Glutamatergic neuron (in vitro differentiated cells): ENCODE results near the gene DSCAML1. TPM values are rescaled to one million over a fixed set of nuclear protein-coding genes. Genes with fewer than 3 reads are reported as not detected.

Source experiments
- DNase-seq: peaks from one replicate; pipeline ENCODE4 v3.0.0; 2022
- H3K27ac Mint-ChIP-seq: one replicate; pipeline ENCODE4 v1.8.0; 2020; ENCODE audit warnings: mild to moderate bottlenecking, mixed read lengths, inconsistent platforms; ENCODE audit not compliant: unreplicated experiment
- H3K27me3 Mint-ChIP-seq: one replicate; pipeline ENCODE4 v1.8.0; 2020; ENCODE audit warnings: mild to moderate bottlenecking, moderate library complexity, mixed read lengths, inconsistent platforms; ENCODE audit not compliant: unreplicated experiment
- H3K36me3 Mint-ChIP-seq: one replicate; pipeline ENCODE4 v1.8.0; 2020; ENCODE audit warnings: mild to moderate bottlenecking, mixed read lengths, inconsistent platforms; ENCODE audit not compliant: unreplicated experiment
- H3K4me1 Mint-ChIP-seq: one replicate; pipeline ENCODE4 v1.8.0; 2020; ENCODE audit warnings: mild to moderate bottlenecking, low read depth, mixed read lengths, inconsistent platforms; ENCODE audit not compliant: unreplicated experiment
- H3K4me3 Mint-ChIP-seq: one replicate; pipeline ENCODE4 v1.8.0; 2020; ENCODE audit warnings: mild to moderate bottlenecking, mixed read lengths, inconsistent platforms; ENCODE audit not compliant: unreplicated experiment
- H3K9me3 Mint-ChIP-seq: one replicate; pipeline ENCODE4 v1.8.0; 2020; ENCODE audit warnings: mild to moderate bottlenecking, moderate library complexity, mixed read lengths, inconsistent platforms; ENCODE audit not compliant: unreplicated experiment
- total RNA-seq: library from RNA; stranded (reverse); fragmentation: NEBNext Ultra II Directional; extraction: Animal tissue kit (Norgen Biotek cat#: 25700); gene quantifications from one replicate; pipeline ENCODE4 v1.2.1, GENCODE V29; 2021; ENCODE audit not compliant: unreplicated experiment
- TF ChIP-seq, protein P1 (sequence below): fragments of 200-600 bp; sonication (generic); IDR thresholded peaks from one replicate; pipeline ENCODE4 v1.5.0; 2021; ENCODE audit not compliant: partially characterized antibody, unreplicated experiment

DSCAML1 gene
- total RNA-seq, 1 donor from 2014 or later, result 0.07 TPM

- no peaks in the 10 kb centered on the region for H3K36me3 Mint-ChIP-seq
- H3K9me3 Mint-ChIP-seq, result peaks cover 2% of the 10 kb centered on the region
- no peak overlapping the region for H3K27ac Mint-ChIP-seq
- TF ChIP-seq, protein P1, sequence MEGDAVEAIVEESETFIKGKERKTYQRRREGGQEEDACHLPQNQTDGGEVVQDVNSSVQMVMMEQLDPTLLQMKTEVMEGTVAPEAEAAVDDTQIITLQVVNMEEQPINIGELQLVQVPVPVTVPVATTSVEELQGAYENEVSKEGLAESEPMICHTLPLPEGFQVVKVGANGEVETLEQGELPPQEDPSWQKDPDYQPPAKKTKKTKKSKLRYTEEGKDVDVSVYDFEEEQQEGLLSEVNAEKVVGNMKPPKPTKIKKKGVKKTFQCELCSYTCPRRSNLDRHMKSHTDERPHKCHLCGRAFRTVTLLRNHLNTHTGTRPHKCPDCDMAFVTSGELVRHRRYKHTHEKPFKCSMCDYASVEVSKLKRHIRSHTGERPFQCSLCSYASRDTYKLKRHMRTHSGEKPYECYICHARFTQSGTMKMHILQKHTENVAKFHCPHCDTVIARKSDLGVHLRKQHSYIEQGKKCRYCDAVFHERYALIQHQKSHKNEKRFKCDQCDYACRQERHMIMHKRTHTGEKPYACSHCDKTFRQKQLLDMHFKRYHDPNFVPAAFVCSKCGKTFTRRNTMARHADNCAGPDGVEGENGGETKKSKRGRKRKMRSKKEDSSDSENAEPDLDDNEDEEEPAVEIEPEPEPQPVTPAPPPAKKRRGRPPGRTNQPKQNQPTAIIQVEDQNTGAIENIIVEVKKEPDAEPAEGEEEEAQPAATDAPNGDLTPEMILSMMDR, result no peak
- no peak for DNase-seq
- peaks cover 15% of the 10 kb centered on the region for H3K4me1 Mint-ChIP-seq
- no peaks in the 10 kb centered on the region for H3K27me3 Mint-ChIP-seq
- H3K4me3 Mint-ChIP-seq, result no peak overlapping the region
Measured at GRCh38 chr11:117841551-117842031, 44.6 kb upstream of the DSCAML1 start.

GRCh38 chr11:117840881-117841550 lies 44.0 kb upstream of the DSCAML1 start:
- H3K27me3 Mint-ChIP-seq, result no peaks in the 10 kb centered on the region
- no peak overlapping the region for H3K27ac Mint-ChIP-seq
- no peak for DNase-seq
- H3K9me3 Mint-ChIP-seq, result peaks cover 2% of the 10 kb centered on the region
- no peak overlapping the region for H3K4me3 Mint-ChIP-seq
- peaks cover 15% of the 10 kb centered on the region for H3K4me1 Mint-ChIP-seq
- H3K36me3 Mint-ChIP-seq, result no peaks in the 10 kb centered on the region
- TF ChIP-seq, protein P1, result no peak

DNA sequence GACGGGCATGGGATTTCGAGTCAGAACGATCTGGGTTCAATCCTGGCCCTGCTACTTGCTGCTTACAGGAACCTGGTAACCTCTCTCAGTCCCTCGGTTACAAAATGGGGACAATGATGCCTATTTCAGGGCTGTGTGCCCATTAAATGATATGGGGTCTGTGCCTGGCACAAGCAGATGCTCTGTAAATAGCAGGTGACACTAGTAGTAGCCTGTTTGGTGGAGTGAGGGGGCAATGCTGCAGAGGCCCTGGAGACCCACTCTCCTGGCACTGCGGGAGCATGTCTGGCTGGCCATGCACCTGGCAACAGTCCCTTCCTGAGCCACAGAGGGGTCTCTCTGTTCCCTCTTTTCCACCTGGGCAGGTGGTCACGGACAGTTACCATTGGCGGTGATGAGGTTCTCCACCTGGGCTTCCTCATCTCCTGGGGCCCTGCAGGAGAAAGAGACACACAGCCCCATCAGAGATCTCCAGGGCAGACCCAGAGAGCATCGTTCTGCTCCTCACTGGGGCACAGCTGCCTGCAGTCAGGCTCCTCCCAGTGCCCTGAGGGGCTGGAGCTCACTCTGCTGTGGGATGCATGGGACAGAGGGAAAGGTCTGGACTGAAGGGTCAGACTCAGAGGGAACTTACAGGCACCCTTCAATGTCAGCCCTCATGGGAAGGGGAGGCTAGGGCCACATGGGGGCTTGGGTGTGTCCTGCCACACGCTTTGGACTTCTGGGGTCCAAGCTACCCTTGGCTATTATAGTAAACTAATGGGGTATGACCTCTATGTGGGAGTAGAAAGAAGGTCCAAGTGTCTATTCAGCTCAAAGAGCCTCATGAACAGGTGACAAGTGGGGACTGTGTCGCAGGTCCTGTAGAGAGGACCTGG lies 43.2 kb upstream of the DSCAML1 start:
- peaks cover 2% of the 10 kb centered on the region for H3K9me3 Mint-ChIP-seq
- no peaks in the 10 kb centered on the region for H3K27me3 Mint-ChIP-seq
- no peaks in the 10 kb centered on the region for H3K36me3 Mint-ChIP-seq
- H3K4me3 Mint-ChIP-seq, result no peak overlapping the region
- TF ChIP-seq, protein P1, result no peak
- peaks cover 15% of the 10 kb centered on the region for H3K4me1 Mint-ChIP-seq
- H3K27ac Mint-ChIP-seq, result no peak overlapping the region
- DNase-seq, result peak; percentile 11

GRCh38 chr11:117839380-117839881 lies 42.4 kb upstream of the DSCAML1 start:
- Mint-ChIP-seq H3K4me1 (peaks cover 15% of the 10 kb centered on the region), H3K9me3 (no peaks in the 10 kb centered on the region), H3K4me3 (no peak overlapping the region), H3K27ac (no peak overlapping the region), H3K36me3 (no peaks in the 10 kb centered on the region), H3K27me3 (no peaks in the 10 kb centered on the region)
- TF ChIP-seq, protein P1, result no peak
- no peak for DNase-seq
